Measurements from ENCODE around the gene GLDN.

Gene GLDN

DNA sequence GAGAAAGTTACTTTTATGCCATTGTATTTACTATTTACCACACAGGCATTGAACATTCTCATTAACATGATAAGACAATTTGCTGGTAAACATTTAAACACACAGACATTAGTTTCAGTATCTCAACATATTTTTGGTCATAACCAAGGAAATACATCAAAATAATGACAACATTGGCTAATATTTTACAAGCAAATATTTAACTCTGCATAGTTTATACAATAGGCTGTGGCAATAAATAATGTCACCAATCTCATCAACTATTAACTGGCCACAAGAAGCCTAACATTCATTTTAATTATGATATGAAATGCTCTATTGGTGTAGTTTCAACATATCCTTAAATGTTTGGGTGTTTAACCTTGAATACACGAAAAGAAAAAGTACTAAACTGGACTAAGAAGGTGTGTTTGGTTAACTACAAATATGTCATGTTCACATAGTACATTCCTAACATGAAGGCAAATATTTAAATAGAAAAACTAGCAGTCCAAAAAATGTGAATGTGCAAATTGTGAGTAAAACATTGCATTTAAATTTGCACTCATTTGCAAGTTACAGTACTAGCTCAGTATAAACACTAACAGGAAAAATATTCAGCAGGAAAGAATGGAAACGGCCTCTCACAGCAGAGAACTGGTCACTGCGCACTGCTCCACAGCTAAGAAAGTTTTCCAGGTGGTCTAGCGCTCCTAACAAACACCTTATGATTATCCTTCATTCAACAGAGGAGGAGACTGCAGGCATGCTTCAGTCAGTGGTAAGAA is 106.6 kb downstream of the GLDN start:
- DNase-seq: no peak

- DNase-seq: no peak
Measured at GRCh38 chr15:51448622-51449399, 107.4 kb downstream of the GLDN start.

GRCh38 chr15:51450001-51450400 is 108.5 kb downstream of the GLDN start:
- DNase-seq: no peak

All from stimulated activated CD4-positive, alpha-beta T cell treated with anti-CD3 and anti-CD28 coated beads, Interleukin-2, amount 100 ng/mL, for 24 hours (primary cell).